Thyroid gland (tissue), 4 donors: ENCODE data around the gene RPL34.

ENCODE experiments used
- CTCF ChIP-seq, 6 experiments: fragments of 200-600 bp in 3 of 6; fragments of 450-650 bp in 3 of 6; sonication (generic) in 3 of 6; IDR thresholded peaks; one replicate each; pipeline ENCODE4 v1.5.1; 2016 to 2019; ENCODE audit warnings: antibody characterized with exemption in 6 of 6, mild to moderate bottlenecking in 2 of 6, inconsistent platforms in 1 of 6, moderate library complexity in 1 of 6
- POLR2A ChIP-seq, 2 donors: fragments of 450-650 bp; IDR thresholded peaks; one replicate each; pipeline ENCODE4 v1.6.1; 2017; ENCODE audit warnings: antibody characterized with exemption in 2 of 2, mild to moderate bottlenecking in 2 of 2, moderate library complexity in 1 of 2

GRCh38 chr4:108581083-108581482, 39.3 kb upstream of the RPL34 start:
- TF ChIP-seq CTCF (IDR thresholded peaks at IDR 0.05), result no peak
- no peak for TF ChIP-seq POLR2A (IDR thresholded peaks at IDR 0.05)
